ENCODE measurements around the gene RGS12.

DNA sequence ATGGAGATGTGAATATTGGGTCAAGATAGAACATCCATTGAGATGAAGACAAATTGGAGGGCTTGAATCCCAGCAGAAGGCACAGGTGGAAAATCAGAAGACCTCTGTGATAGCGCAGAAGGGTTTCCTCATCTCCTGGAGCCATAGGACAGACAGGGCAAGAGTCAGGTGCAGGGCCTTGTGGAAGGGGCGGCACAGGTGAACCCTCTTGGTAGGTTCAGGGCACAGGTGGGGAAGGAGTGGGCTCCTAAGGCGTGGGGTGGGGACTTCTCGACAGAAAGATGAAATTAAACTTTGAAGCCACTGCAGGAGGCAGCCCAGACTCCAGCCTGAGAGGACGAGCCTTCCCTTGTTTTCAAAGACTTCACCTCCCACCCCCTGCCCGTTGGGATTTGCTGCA lies 9.3 kb upstream of the RGS12 start:
- TF ChIP-seq POLR2A (IDR thresholded peaks at IDR 0.05) = no peak
- TF ChIP-seq, protein P1, sequence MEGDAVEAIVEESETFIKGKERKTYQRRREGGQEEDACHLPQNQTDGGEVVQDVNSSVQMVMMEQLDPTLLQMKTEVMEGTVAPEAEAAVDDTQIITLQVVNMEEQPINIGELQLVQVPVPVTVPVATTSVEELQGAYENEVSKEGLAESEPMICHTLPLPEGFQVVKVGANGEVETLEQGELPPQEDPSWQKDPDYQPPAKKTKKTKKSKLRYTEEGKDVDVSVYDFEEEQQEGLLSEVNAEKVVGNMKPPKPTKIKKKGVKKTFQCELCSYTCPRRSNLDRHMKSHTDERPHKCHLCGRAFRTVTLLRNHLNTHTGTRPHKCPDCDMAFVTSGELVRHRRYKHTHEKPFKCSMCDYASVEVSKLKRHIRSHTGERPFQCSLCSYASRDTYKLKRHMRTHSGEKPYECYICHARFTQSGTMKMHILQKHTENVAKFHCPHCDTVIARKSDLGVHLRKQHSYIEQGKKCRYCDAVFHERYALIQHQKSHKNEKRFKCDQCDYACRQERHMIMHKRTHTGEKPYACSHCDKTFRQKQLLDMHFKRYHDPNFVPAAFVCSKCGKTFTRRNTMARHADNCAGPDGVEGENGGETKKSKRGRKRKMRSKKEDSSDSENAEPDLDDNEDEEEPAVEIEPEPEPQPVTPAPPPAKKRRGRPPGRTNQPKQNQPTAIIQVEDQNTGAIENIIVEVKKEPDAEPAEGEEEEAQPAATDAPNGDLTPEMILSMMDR (IDR thresholded peaks at IDR 0.05 in 8 of 11, conservative IDR thresholded peaks at IDR 0.05 in 3 of 11) = no peak

All from spleen (tissue), 7 donors.